Gastroesophageal sphincter (tissue), 3 donors: ENCODE results near the gene ZNF853.

Experiments used
- CTCF ChIP-seq, 4 experiments: fragments of 200-600 bp in 2 of 4; fragments of 450-650 bp in 2 of 4; sonication (generic) in 1 of 4; IDR thresholded peaks; one replicate each; pipeline ENCODE4 v1.5.1; 2017 to 2019; ENCODE audit warnings: antibody characterized with exemption in 4 of 4, mild to moderate bottlenecking in 2 of 4, moderate library complexity in 2 of 4
- EP300 ChIP-seq: sonication (generic); formaldehyde crosslinking; IDR thresholded peaks from one replicate; pipeline ENCODE4 v1.6.1; 2017; ENCODE audit warnings: antibody characterized with exemption, mild to moderate bottlenecking
- POLR2A ChIP-seq, 2 donors: fragments of 450-650 bp; IDR thresholded peaks; one replicate each; pipeline ENCODE4 v1.6.1; 2017; ENCODE audit warnings: antibody characterized with exemption in 2 of 2, mild to moderate bottlenecking in 2 of 2, moderate library complexity in 1 of 2
- POLR2AphosphoS5 ChIP-seq: sonication (generic); formaldehyde crosslinking; IDR thresholded peaks from one replicate; pipeline ENCODE4 v1.6.1; 2017; ENCODE audit warnings: antibody characterized with exemption

GRCh38 chr7:6646465-6646864, 31.1 kb downstream of the ZNF853 start:
- no peak for TF ChIP-seq POLR2A (IDR thresholded peaks at IDR 0.05)
- no peak for TF ChIP-seq CTCF (IDR thresholded peaks at IDR 0.05)
- no peak for TF ChIP-seq EP300
- TF ChIP-seq POLR2AphosphoS5 = no peak
